Activated T-cell treated with anti-CD3 and anti-CD28 coated beads, Interleukin-2, amount 50 U/mL, for 4 hours (primary cell): ENCODE results near the gene RECQL5. TPM values are rescaled to one million over a fixed set of nuclear protein-coding genes. Genes with fewer than 3 reads are reported as not detected.
A peak's percentile ranks its signal among the peaks of the same experiment; 100 is the strongest.
"Not testable (repeated sequence)": the region's sequence is repeated elsewhere in the genome, so short reads cannot be mapped to it uniquely, and the experiment has no call there.

ENCODE experiments used
- ATAC-seq, 2 donors: fragments of 200-7000 bp; cut with Tn5 transposase; one replicate each; pipeline ENCODE4 v1.10.0; 2021
- DNase-seq: peaks from one replicate; pipeline ENCODE4 v3.0.0-alpha.2; 2020
- H3K27me3 Mint-ChIP-seq: one replicate; pipeline ENCODE4 v1.8.0; 2021; ENCODE audit warnings: low read depth, mixed read lengths
- H3K36me3 Mint-ChIP-seq: one replicate; pipeline ENCODE4 v1.8.0; 2022; ENCODE audit warnings: mixed read lengths; ENCODE audit not compliant: insufficient read depth
- H3K4me1 Mint-ChIP-seq: one replicate; pipeline ENCODE4 v1.8.0; 2021; ENCODE audit warnings: low read depth, mixed read lengths
- H3K4me3 Mint-ChIP-seq: one replicate; pipeline ENCODE4 v1.8.0; 2021; ENCODE audit warnings: mild to moderate bottlenecking, moderate library complexity, mixed read lengths
- H3K9me3 Mint-ChIP-seq: one replicate; pipeline ENCODE4 v1.8.0; 2021; ENCODE audit warnings: mixed read lengths
- total RNA-seq, 3 donors: library from RNA; stranded (reverse); gene quantifications; one replicate each; pipeline ENCODE4 v1.2.1, GENCODE V29; 2021

RECQL5 gene
- total RNA-seq, 3 donors from 2014 or later: 20.7 to 26.1 (median 21.8) TPM

- H3K27me3 Mint-ChIP-seq: peaks cover 5% of the 10 kb centered on the region
- H3K36me3 Mint-ChIP-seq: no peaks in the 10 kb centered on the region
- H3K9me3 Mint-ChIP-seq: peaks cover 3% of the 10 kb centered on the region
- DNase-seq: no peak
- no peak for ATAC-seq
- peaks cover 8% of the 10 kb centered on the region for H3K4me1 Mint-ChIP-seq
- H3K4me3 Mint-ChIP-seq: no peak overlapping the region
Observed at GRCh38 chr17:75584849-75585175, 82.1 kb downstream of the RECQL5 start.

GRCh38 chr17:75583197-75583596 lies 83.8 kb downstream of the RECQL5 start:
- H3K27me3 Mint-ChIP-seq, H3K36me3 Mint-ChIP-seq, H3K4me1 Mint-ChIP-seq, ATAC-seq, H3K4me3 Mint-ChIP-seq, H3K9me3 Mint-ChIP-seq, DNase-seq: not testable (repeated sequence)

- peak overlapping the region; percentile 72 for H3K4me3 Mint-ChIP-seq
- not testable (repeated sequence) for H3K4me1 Mint-ChIP-seq, H3K27me3 Mint-ChIP-seq, H3K36me3 Mint-ChIP-seq, H3K9me3 Mint-ChIP-seq
- peak; percentile 65 to 76 for ATAC-seq
- DNase-seq: peak; percentile 33
Observed at GRCh38 chr17:75581121-75581725, 85.7 kb downstream of the RECQL5 start.

Other genes with a start within 250 kb of the RECQL5 start
- gene TMEM94, start 210.5 kb downstream of the RECQL5 start, total RNA-seq: 10 to 100 TPM; 44.0 to 49.6 (median 46.6) TPM
- gene CASKIN2, start 151.6 kb downstream of the RECQL5 start, total RNA-seq: 1 to 10 TPM; 4.3 to 6.0 (median 5.9) TPM
- 10 to 100 TPM; 64.1 to 76.2 (median 71.5) TPM for gene TSEN54, start 150.6 kb downstream of the RECQL5 start, total RNA-seq
- 10 to 100 TPM in 2 of 3 donors, 1 to 10 TPM in 1; 9.5 to 14.1 (median 10.2) TPM for gene LLGL2, start 141.5 kb downstream of the RECQL5 start, total RNA-seq
- 10 to 100 TPM in 2 of 3 donors, 1 to 10 TPM in 1; 9.3 to 29.6 (median 14.0) TPM for gene MYO15B, start 79.4 kb downstream of the RECQL5 start, total RNA-seq
- gene SMIM5, start 33.7 kb downstream of the RECQL5 start, total RNA-seq: under 1 TPM in 1 of 3 donors, not detected in 2; 0.24 TPM
- 100 to 1,000 TPM; 115 to 124 (median 119) TPM for gene SAP30BP, start 184 bp upstream of the RECQL5 start, total RNA-seq
- gene ITGB4, start 54.3 kb upstream of the RECQL5 start, total RNA-seq: 1 to 10 TPM in 2 of 3 donors, under 1 TPM in 1; 0.63 to 2.3 (median 1.6) TPM
- gene GALK1, start 98.0 kb upstream of the RECQL5 start, total RNA-seq: 10 to 100 TPM; 16.9 to 23.5 (median 21.3) TPM
- gene UNK, start 117.7 kb upstream of the RECQL5 start, total RNA-seq: 10 to 100 TPM; 21.0 to 24.5 (median 22.6) TPM
- gene UNC13D, start 177.2 kb upstream of the RECQL5 start, total RNA-seq: 100 to 1,000 TPM; 122 to 146 (median 124) TPM
- gene WBP2, start 188.2 kb upstream of the RECQL5 start, total RNA-seq: 10 to 100 TPM; 31.0 to 47.8 (median 44.5) TPM
- 10 to 100 TPM; 12.8 to 18.1 (median 14.5) TPM for gene TRIM47, start 211.4 kb upstream of the RECQL5 start, total RNA-seq
- gene TRIM65, start 229.8 kb upstream of the RECQL5 start, total RNA-seq: 10 to 100 TPM; 35.3 to 46.9 (median 43.7) TPM
- gene MRPL38, start 237.7 kb upstream of the RECQL5 start, total RNA-seq: 100 to 1,000 TPM; 203 to 227 (median 218) TPM